K562 (cell line): ENCODE data around the gene DDAH1. TPM values are rescaled to one million over a fixed set of nuclear protein-coding genes. Genes with fewer than 3 reads are reported as not detected.

Source experiments
- ATAC-seq: fragments of 200-7000 bp; cut with Tn5 transposase; 3 replicates; pipeline ENCODE4 v1.9.1; 2020; ENCODE audit warnings: moderate library complexity
- BruUV-seq: library from RNA; stranded (reverse); fragments of 400-500 nt; replicated peaks from 2 replicates; lab custom pipeline; 2021; lab: Mats Ljungman, UMichigan
- CTCF ChIA-PET: fragments of 300-600 bp; formaldehyde crosslinking; extraction: SDS; loops from one replicate; lab custom pipeline; 2021; ENCODE audit warnings: low intra/inter-chr PET ratio; lab: Yijun Ruan, JAX
- POLR2A ChIA-PET: fragments of 300-600, 350-650 bp; sonication (Branson Sonifier 250); formaldehyde crosslinking; extraction: SDS; loops from one replicate; lab custom pipeline; 2021; ENCODE audit warnings: antibody characterized with exemption, inconsistent platforms; lab: Yijun Ruan, JAX
- DNase-seq, 4 experiments: peaks; one replicate each; pipeline versions ENCODE4 v3.0.0 to v3.0.0-alpha.2; 2011 to 2018; ENCODE audit warnings: low spot score in 3 of 4, mixed read lengths in 3 of 4; ENCODE audit errors: extremely low read depth in 1 of 4
- FAIRE-seq: peaks from 2 replicates; lab custom pipeline; 2011; peaks lifted over from hg19 to GRCh38; lab: Jason Lieb, UNC
- H2AFZ ChIP-seq: 2 replicates; pipeline ENCODE4 v1.6.0; 2011; ENCODE audit warnings: low read depth, low read length, control low read depth, inconsistent platforms
- H3K27ac ChIP-seq: fragments of 200-600 bp; 3 replicates; pipeline ENCODE4 v1.8.0; 2011; ENCODE audit warnings: low read depth, mild to moderate bottlenecking, control low read depth, inconsistent platforms, low read length, moderate library complexity, mixed read lengths; ENCODE audit errors: extremely low read depth
- H3K27me3 ChIP-seq, 2 experiments: fragments of 300-600 bp in 1 of 2; 2 replicates in 1 of 2; 3 replicates in 1 of 2; pipeline versions ENCODE4 v1.6.0 to v1.8.0; 2011; ENCODE audit warnings: inconsistent platforms in 2 of 2, low read length in 2 of 2, mild to moderate bottlenecking in 1 of 2, mixed read lengths in 1 of 2, moderate library complexity in 1 of 2; ENCODE audit not compliant: control insufficient read depth in 2 of 2, insufficient read depth in 2 of 2
- H3K36me3 ChIP-seq: fragments of 300-600 bp; 3 replicates; pipeline ENCODE4 v1.8.0; 2011; ENCODE audit warnings: mild to moderate bottlenecking, low read length, inconsistent platforms; ENCODE audit not compliant: control insufficient read depth, insufficient read depth
- H3K4me1 ChIP-seq, 2 experiments: fragments of 200-600 bp in 1 of 2; replicated peaks in 1 of 2; 2 replicates in 1 of 2; 3 replicates in 1 of 2; pipeline versions ENCODE4 v1.5.1 to v1.8.0; 2011; ENCODE audit warnings: inconsistent platforms in 2 of 2, low read length in 2 of 2, mild to moderate bottlenecking in 1 of 2, mixed read lengths in 1 of 2, moderate library complexity in 1 of 2; ENCODE audit not compliant: control insufficient read depth in 2 of 2, insufficient read depth in 2 of 2
- H3K4me2 ChIP-seq: 2 replicates; pipeline ENCODE4 v1.6.1; 2011; ENCODE audit warnings: low read length, control low read depth, inconsistent platforms, mixed read lengths; ENCODE audit not compliant: insufficient read depth
- H3K4me3 ChIP-seq: fragments of 200-600 bp; sonication (generic), shearing (Covaris generic); 2 replicates; pipeline ENCODE4 v1.5.1; 2016; ENCODE audit warnings: control low read depth, inconsistent platforms
- H3K79me2 ChIP-seq: fragments of 200-600 bp; 3 replicates; pipeline ENCODE4 v1.8.0; 2011; ENCODE audit warnings: low read length, inconsistent platforms; ENCODE audit not compliant: control insufficient read depth, insufficient read depth
- H3K9ac ChIP-seq, 2 experiments: 2 replicates each; pipeline versions ENCODE4 v1.6.0 to v1.6.1; 2011; ENCODE audit warnings: low read depth in 2 of 2, low read length in 2 of 2, control low read depth in 1 of 2, inconsistent platforms in 1 of 2, mild to moderate bottlenecking in 1 of 2, mixed read lengths in 1 of 2; ENCODE audit not compliant: insufficient read depth in 1 of 2
- H3K9me1 ChIP-seq: one replicate; pipeline ENCODE4 v1.6.0; 2011; ENCODE audit warnings: inconsistent platforms, mild to moderate bottlenecking, low read length, moderate library complexity; ENCODE audit not compliant: control insufficient read depth, insufficient read depth
- H3K9me3 ChIP-seq: replicated peaks from 2 replicates; pipeline ENCODE4 v1.5.1; 2011; ENCODE audit warnings: low read depth, low read length, inconsistent platforms; ENCODE audit not compliant: control insufficient read depth, insufficient read depth
- H4K20me1 ChIP-seq: replicated peaks from 2 replicates; pipeline ENCODE4 v1.6.1; 2011; ENCODE audit warnings: low read length, inconsistent platforms, mixed read lengths; ENCODE audit not compliant: control insufficient read depth, insufficient read depth
- BMI1 ChIP-seq: fragments of 150-350 bp; IDR thresholded peaks from 2 replicates; pipeline ENCODE4 v1.6.1; 2014; ENCODE audit warnings: low read length
- BRD4 ChIP-seq: fragments of 200-600 bp; sonication (generic); IDR thresholded peaks from 2 replicates; pipeline ENCODE4 v1.6.1; 2017; ENCODE audit warnings: inconsistent platforms
- CAMTA2 ChIP-seq: fragments of 250-450 bp; sonication (Bioruptor Pico); conservative IDR thresholded peaks from 2 replicates; pipeline ENCODE4 v1.5.1; 2022
- CHD2 ChIP-seq: IDR thresholded peaks from 2 replicates; pipeline ENCODE4 v1.6.1; 2011; ENCODE audit warnings: low read depth, low read length
- ELF4 ChIP-seq: fragments of 450-650 bp; formaldehyde crosslinking; IDR thresholded peaks from 2 replicates; pipeline ENCODE4 v1.4.0; 2022; ENCODE audit warnings: missing genetic modification characterization
- ILK ChIP-seq: fragments of 450-650 bp; IDR thresholded peaks from 2 replicates; pipeline ENCODE4 v1.6.1; 2016; ENCODE audit warnings: missing genetic modification characterization, low read depth, mild to moderate bottlenecking, missing compliant biosample characterization, moderate library complexity, borderline replicate concordance
- KAT7 ChIP-seq: sonication (generic); formaldehyde crosslinking; IDR thresholded peaks from 2 replicates; pipeline ENCODE4 v1.8.0; 2022; ENCODE audit warnings: missing genetic modification reagents, mild to moderate bottlenecking, borderline replicate concordance
- KLF6 ChIP-seq: fragments of 250-450 bp; sonication (Bioruptor Pico); IDR thresholded peaks from 2 replicates; pipeline ENCODE4 v1.4.0; 2020; ENCODE audit warnings: mild to moderate bottlenecking, moderate library complexity, borderline replicate concordance
- MCM3 ChIP-seq: fragments of 450-650 bp; IDR thresholded peaks from 2 replicates; pipeline ENCODE4 v1.6.1; 2016
- MED1 ChIP-seq: sonication (generic); formaldehyde crosslinking; IDR thresholded peaks from 2 replicates; pipeline ENCODE4 v1.8.1; 2023; ENCODE audit warnings: missing genetic modification reagents, borderline replicate concordance
- NELFE ChIP-seq: IDR thresholded peaks from 2 replicates; pipeline ENCODE4 v1.6.1; 2011; ENCODE audit warnings: mild to moderate bottlenecking; ENCODE audit not compliant: insufficient read depth, insufficient read length
- PHB2 ChIP-seq: fragments of 450-650 bp; IDR thresholded peaks from 2 replicates; pipeline ENCODE4 v1.6.1; 2017; ENCODE audit warnings: low read depth
- RBFOX2 ChIP-seq: fragments of 200-400 bp; formaldehyde crosslinking; IDR thresholded peaks from 2 replicates; pipeline ENCODE4 v1.6.1; 2017; ENCODE audit warnings: low read depth, mild to moderate bottlenecking, low read length, moderate library complexity
- TAF9B ChIP-seq: fragments of 450-650 bp; IDR thresholded peaks from 2 replicates; pipeline ENCODE4 v1.6.1; 2018; ENCODE audit warnings: mild to moderate bottlenecking; ENCODE audit not compliant: partially characterized antibody
- ZNF174 ChIP-seq: fragments of 250-450 bp; sonication (Bioruptor Pico); IDR thresholded peaks from 2 replicates; pipeline ENCODE4 v1.4.0; 2020; ENCODE audit warnings: mild to moderate bottlenecking
- ZNF3 ChIP-seq: fragments of 250-450 bp; sonication (Bioruptor Pico); IDR thresholded peaks from 2 replicates; pipeline ENCODE4 v1.5.0; 2021; ENCODE audit warnings: mild to moderate bottlenecking, moderate library complexity
- ZNF436 ChIP-seq: fragments of 250-450, 450-650 bp; sonication (Bioruptor Pico); formaldehyde crosslinking; IDR thresholded peaks from 2 replicates; pipeline ENCODE4 v1.7.0; 2020; ENCODE audit warnings: mild to moderate bottlenecking
- WGBS: fragments of 100-300 bp; shearing (Covaris generic); methylation state at CpG from one replicate; pipeline ENCODE4 v1.1.6; 2016; ENCODE audit warnings: low coverage, mixed read lengths; ENCODE audit not compliant: insufficient coverage; ENCODE audit errors: missing lambda C conversion rate; 5-methylcytosine and 5-hydroxymethylcytosine counted together
- in situ Hi-C: fragments of 300-500 bp; cut with MboI; formaldehyde crosslinking; loops from 4 replicates; pipeline ENCODE4 v1.15.0; 2018; ENCODE audit warnings: inconsistent platforms, mixed read lengths
- intact Hi-C: fragments of 100-400 bp; cut with micrococcal nuclease; formaldehyde crosslinking; loops from 2 replicates; pipeline ENCODE4 v1.14.2; 2022
- polyA plus RNA-seq, 8 experiments: library from polyadenylated mRNA; depleted of rRNA in 4 of 8; stranded (reverse) in 5 of 8; unstranded in 3 of 8; fragments of >200 nt; fragmentation: Nextera tagmentation in 2 of 8; fragmentation: Illumina TruSeq in 1 of 8; extraction: Ambion mirVana in 2 of 8; extraction: Trizol in 1 of 8; gene quantifications; 2 replicates each; pipeline versions ENCODE4 v1.2.1 to v1.2.3, GENCODE V29; 2011 to 2014; ENCODE audit warnings: inconsistent platforms in 1 of 8, missing spikeins in 1 of 8
- total RNA-seq, 7 experiments: library from RNA; depleted of rRNA in 6 of 7; stranded (reverse); fragments of >200 nt in 6 of 7; fragmentation: Illumina TruSeq in 2 of 7; extraction: Trizol in 2 of 7; gene quantifications; 2 replicates each; pipeline versions ENCODE4 v1.2.1 to v1.2.3, GENCODE V29; 2011 to 2021; ENCODE audit warnings: low replicate concordance in 1 of 7
- TF ChIP-seq, protein P1 (sequence below): fragments of 150-350 bp; conservative IDR thresholded peaks from 2 replicates; pipeline ENCODE4 v1.6.1; 2014; ENCODE audit warnings: low read length
- TF ChIP-seq, protein P2 (sequence below), 2 experiments: fragments of 450-650 bp in 1 of 2; sonication (generic) in 1 of 2; formaldehyde crosslinking in 1 of 2; IDR thresholded peaks in 1 of 2; conservative IDR thresholded peaks in 1 of 2; 2 replicates each; pipeline versions ENCODE4 v1.6.1 to v1.8.1; 2016 to 2023; ENCODE audit warnings: mild to moderate bottlenecking in 2 of 2, moderate library complexity in 2 of 2, inconsistent platforms in 1 of 2, missing genetic modification reagents in 1 of 2

Gene DDAH1
- total and polyA plus RNA-seq, 9 of the 15 experiments (the other 6 are each of a cell fraction or from before 2014, with no cell fraction given) = 0.04 to 0.24 (median 0.10) TPM

DNA sequence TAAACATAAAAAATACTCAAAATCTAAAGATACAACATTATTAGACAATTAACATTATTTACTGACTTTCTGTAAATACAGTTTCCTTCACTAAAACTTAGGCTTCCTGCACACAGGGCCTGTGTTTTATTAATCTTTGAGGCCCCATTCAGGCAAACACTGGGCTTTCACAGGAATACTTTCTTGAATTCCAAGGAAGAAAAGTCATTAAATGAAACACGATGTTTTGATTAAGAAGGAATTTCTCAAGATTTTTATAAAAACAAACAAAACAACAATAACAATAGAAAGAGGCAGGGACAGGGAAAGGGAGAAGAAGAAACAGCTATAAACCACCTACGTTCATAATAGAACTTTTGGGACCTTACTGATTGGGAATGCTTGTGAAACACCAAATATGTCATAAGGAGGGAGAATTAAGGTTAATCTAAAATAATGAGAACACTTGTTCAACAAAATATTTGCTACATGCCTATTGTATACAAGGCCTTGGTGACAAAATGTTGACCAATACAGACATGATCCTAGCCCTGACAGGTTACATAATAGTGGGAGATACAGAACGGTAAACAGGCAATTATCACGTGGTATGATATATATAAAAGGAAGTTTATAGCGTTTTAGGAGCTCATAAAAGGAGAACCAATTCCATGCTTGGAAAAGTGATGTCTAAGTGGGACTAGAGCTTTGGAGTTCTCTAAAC, 3.6 kb downstream of the DDAH1 start (continued):
- TF ChIP-seq PHB2 = no peak
- TF ChIP-seq ELF4 (CRISPR knock-in tag) = no peak

DNA sequence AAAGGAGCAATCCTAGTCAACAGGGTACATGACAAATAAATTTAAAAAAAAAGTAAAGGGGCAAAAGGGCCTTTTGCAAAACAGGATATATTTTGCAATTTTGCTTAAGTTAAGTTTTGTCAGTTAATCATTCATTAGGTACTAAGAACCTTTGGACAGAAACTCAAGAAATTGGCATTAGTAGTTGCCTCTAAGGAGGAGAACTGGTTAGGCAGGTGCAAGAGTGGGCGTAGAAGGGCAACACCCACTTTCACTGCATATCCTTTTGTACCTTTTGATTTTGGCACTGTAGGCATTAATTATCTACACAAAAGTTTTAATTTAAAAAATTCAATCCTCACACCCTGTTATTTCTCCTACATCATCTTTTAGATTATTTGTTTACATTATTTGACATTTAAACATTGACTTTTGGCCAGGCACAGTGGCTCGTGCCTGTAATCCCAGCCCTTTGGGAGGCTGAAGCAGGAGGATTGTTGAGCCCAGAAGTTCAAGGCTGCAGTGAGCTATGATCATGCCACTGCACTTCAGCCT, 4.3 kb downstream of the DDAH1 start:
- CTCF ChIA-PET = no interaction called here
- no peak overlapping the region for H3K9ac ChIP-seq
- no peak for DNase-seq
- no TSS peak for BruUV-seq
- H2AFZ ChIP-seq = no peak overlapping the region
- no peak for FAIRE-seq
- peaks cover 0 to 13% of the 10 kb centered on the region in 2 experiments; a peak in 2 of 5 replicates for H3K4me1 ChIP-seq
- no peaks in the 10 kb centered on the region for H3K36me3 ChIP-seq
- H3K4me2 ChIP-seq = no peak overlapping the region
- intact Hi-C loops (no loop called here), in situ Hi-C loops (no loop called here)
- H3K27me3 ChIP-seq = peaks cover 2 to 16% of the 10 kb centered on the region in 2 experiments; a peak in 3 of 5 replicates
- no peaks in the 10 kb centered on the region for H3K9me3 ChIP-seq
- POLR2A ChIA-PET = no interaction called here
- H3K4me3 ChIP-seq = no peak overlapping the region
- H3K9me1 ChIP-seq = no peaks in the 10 kb centered on the region
- H3K79me2 ChIP-seq = no peaks in the 10 kb centered on the region
- no peaks in the 10 kb centered on the region for H4K20me1 ChIP-seq
- H3K27ac ChIP-seq = no peak overlapping the region
- ATAC-seq = no peak
- WGBS = 0% methylated on average over 2 of the region's 2 CpGs
- TF ChIP-seq CHD2 = no peak
- no peak for TF ChIP-seq BMI1
- no peak for TF ChIP-seq MCM3
- TF ChIP-seq ZNF174 (CRISPR knock-in tag) = no peak
- TF ChIP-seq ZNF436 (CRISPR knock-in tag) = no peak
- TF ChIP-seq TAF9B = no peak
- no peak for TF ChIP-seq RBFOX2
- TF ChIP-seq, protein P1, sequence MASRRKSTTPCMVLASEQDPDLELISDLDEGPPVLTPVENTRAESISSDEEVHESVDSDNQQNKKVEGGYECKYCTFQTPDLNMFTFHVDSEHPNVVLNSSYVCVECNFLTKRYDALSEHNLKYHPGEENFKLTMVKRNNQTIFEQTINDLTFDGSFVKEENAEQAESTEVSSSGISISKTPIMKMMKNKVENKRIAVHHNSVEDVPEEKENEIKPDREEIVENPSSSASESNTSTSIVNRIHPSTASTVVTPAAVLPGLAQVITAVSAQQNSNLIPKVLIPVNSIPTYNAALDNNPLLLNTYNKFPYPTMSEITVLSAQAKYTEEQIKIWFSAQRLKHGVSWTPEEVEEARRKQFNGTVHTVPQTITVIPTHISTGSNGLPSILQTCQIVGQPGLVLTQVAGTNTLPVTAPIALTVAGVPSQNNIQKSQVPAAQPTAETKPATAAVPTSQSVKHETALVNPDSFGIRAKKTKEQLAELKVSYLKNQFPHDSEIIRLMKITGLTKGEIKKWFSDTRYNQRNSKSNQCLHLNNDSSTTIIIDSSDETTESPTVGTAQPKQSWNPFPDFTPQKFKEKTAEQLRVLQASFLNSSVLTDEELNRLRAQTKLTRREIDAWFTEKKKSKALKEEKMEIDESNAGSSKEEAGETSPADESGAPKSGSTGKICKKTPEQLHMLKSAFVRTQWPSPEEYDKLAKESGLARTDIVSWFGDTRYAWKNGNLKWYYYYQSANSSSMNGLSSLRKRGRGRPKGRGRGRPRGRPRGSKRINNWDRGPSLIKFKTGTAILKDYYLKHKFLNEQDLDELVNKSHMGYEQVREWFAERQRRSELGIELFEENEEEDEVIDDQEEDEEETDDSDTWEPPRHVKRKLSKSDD = no peak
- TF ChIP-seq MED1 (CRISPR knock-in tag) = no peak
- TF ChIP-seq, protein P2, sequence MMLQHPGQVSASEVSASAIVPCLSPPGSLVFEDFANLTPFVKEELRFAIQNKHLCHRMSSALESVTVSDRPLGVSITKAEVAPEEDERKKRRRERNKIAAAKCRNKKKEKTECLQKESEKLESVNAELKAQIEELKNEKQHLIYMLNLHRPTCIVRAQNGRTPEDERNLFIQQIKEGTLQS (IDR thresholded peaks at IDR 0.05) = no peak
- TF ChIP-seq, protein P2 (CRISPR knock-in tag; conservative IDR thresholded peaks at IDR 0.05) = no peak
- no peak for TF ChIP-seq KAT7 (CRISPR knock-in tag)
- no peak for TF ChIP-seq CAMTA2
- no peak for TF ChIP-seq ZNF3 (CRISPR knock-in tag)
- TF ChIP-seq NELFE = no peak
- no peak for TF ChIP-seq BRD4
- TF ChIP-seq ILK (tag) = no peak
- no peak for TF ChIP-seq KLF6 (CRISPR knock-in tag)
